CD14-positive monocyte (primary cell): Measurements from ENCODE around the gene TRIM61. TPM values are rescaled to one million over a fixed set of nuclear protein-coding genes. Genes with fewer than 3 reads are reported as not detected.

Experiments used
- DNase-seq, 3 donors: peaks; one replicate each; pipeline ENCODE4 v3.0.0-alpha.2; 2011 to 2022
- H2AFZ ChIP-seq: 2 replicates; pipeline ENCODE4 v1.6.0; 2012; ENCODE audit warnings: mild to moderate bottlenecking, low read depth, low read length, inconsistent platforms; ENCODE audit not compliant: insufficient read depth, poor library complexity, severe bottlenecking
- H3K27ac ChIP-seq, 2 donors: 1 replicate in 1 of 2; 2 replicates in 1 of 2; pipeline ENCODE4 v1.5.1; 2012 to 2013; ENCODE audit warnings: low read length in 2 of 2, control low read depth in 1 of 2, inconsistent platforms in 1 of 2, low read depth in 1 of 2, mild to moderate bottlenecking in 1 of 2
- H3K27me3 ChIP-seq, 2 donors: one replicate each; pipeline versions ENCODE4 v1.6.0 to v1.6.1; 2011 to 2013; ENCODE audit warnings: low read length in 2 of 2; ENCODE audit not compliant: control insufficient read depth in 2 of 2, insufficient read depth in 2 of 2
- H3K36me3 ChIP-seq, 2 donors: replicated peaks in 1 of 2; 1 replicate in 1 of 2; 2 replicates in 1 of 2; pipeline versions ENCODE4 v1.5.1 to v1.6.1; 2012 to 2013; ENCODE audit warnings: low read length in 2 of 2, control low read depth in 1 of 2, inconsistent platforms in 1 of 2, mild to moderate bottlenecking in 1 of 2; ENCODE audit not compliant: insufficient read depth in 2 of 2, control insufficient read depth in 1 of 2
- H3K4me1 ChIP-seq, 2 donors: 1 replicate in 1 of 2; 2 replicates in 1 of 2; pipeline versions ENCODE4 v1.5.1 to v1.6.1; 2012 to 2013; ENCODE audit warnings: low read length in 2 of 2, control low read depth in 1 of 2, inconsistent platforms in 1 of 2, mild to moderate bottlenecking in 1 of 2, moderate library complexity in 1 of 2; ENCODE audit not compliant: insufficient read depth in 2 of 2, control insufficient read depth in 1 of 2
- H3K4me2 ChIP-seq: replicated peaks from 2 replicates; pipeline ENCODE3; 2012; ENCODE audit warnings: low read length, moderate library complexity, mild to moderate bottlenecking; ENCODE audit not compliant: poor library complexity, severe bottlenecking; ENCODE audit errors: extremely low read depth
- H3K4me3 ChIP-seq, 3 experiments: fragments of 200-600 bp in 1 of 3; sonication (generic) in 1 of 3; replicated peaks in 1 of 3; 1 replicate in 2 of 3; 2 replicates in 1 of 3; pipeline ENCODE4 v1.5.1; 2011 to 2013; ENCODE audit warnings: low read length in 3 of 3, mild to moderate bottlenecking in 3 of 3, control low read depth in 2 of 3, low read depth in 2 of 3, inconsistent platforms in 1 of 3, moderate library complexity in 1 of 3
- H3K79me2 ChIP-seq: 2 replicates; pipeline ENCODE4 v1.6.0; 2012; ENCODE audit warnings: mild to moderate bottlenecking, control low read depth, inconsistent platforms, low read length, moderate library complexity; ENCODE audit not compliant: insufficient read depth
- H3K9ac ChIP-seq: 2 replicates; pipeline ENCODE4 v1.6.0; 2017; ENCODE audit warnings: low read length, mild to moderate bottlenecking; ENCODE audit not compliant: insufficient read depth, poor library complexity, severe bottlenecking
- H3K9me3 ChIP-seq, 2 donors: replicated peaks in 1 of 2; 1 replicate in 1 of 2; 2 replicates in 1 of 2; pipeline versions ENCODE4 v1.5.1 to v1.6.1; 2012 to 2013; ENCODE audit warnings: low read length in 2 of 2, control low read depth in 1 of 2; ENCODE audit not compliant: control insufficient read depth in 1 of 2, insufficient read depth in 1 of 2
- H4K20me1 ChIP-seq: 2 replicates; pipeline ENCODE4 v1.6.0; 2012; ENCODE audit warnings: mild to moderate bottlenecking, low read length, control low read depth, moderate library complexity; ENCODE audit not compliant: insufficient read depth
- H3K27ac Mint-ChIP-seq, 7 donors: one replicate each; pipeline ENCODE4 v1.8.0; 2020; ENCODE audit warnings: mild to moderate bottlenecking in 7 of 7, mixed read lengths in 7 of 7, moderate library complexity in 6 of 7, inconsistent platforms in 2 of 7
- H3K27me3 Mint-ChIP-seq, 3 donors: one replicate each; pipeline ENCODE4 v1.8.0; 2021 to 2022; ENCODE audit warnings: low read depth in 3 of 3, mild to moderate bottlenecking in 3 of 3, mixed read lengths in 3 of 3, moderate library complexity in 3 of 3, inconsistent platforms in 1 of 3
- H3K36me3 Mint-ChIP-seq, 2 donors: one replicate each; pipeline ENCODE4 v1.8.0; 2020; ENCODE audit warnings: mixed read lengths in 2 of 2, inconsistent platforms in 1 of 2, mild to moderate bottlenecking in 1 of 2
- H3K4me1 Mint-ChIP-seq: one replicate; pipeline ENCODE4 v1.8.0; 2020; ENCODE audit warnings: mild to moderate bottlenecking, mixed read lengths
- H3K4me3 Mint-ChIP-seq, 2 donors: one replicate each; pipeline ENCODE4 v1.8.0; 2020; ENCODE audit warnings: mild to moderate bottlenecking in 2 of 2, mixed read lengths in 2 of 2, moderate library complexity in 1 of 2
- H3K9me3 Mint-ChIP-seq, 7 donors: one replicate each; pipeline ENCODE4 v1.8.0; 2020 to 2022; ENCODE audit warnings: mixed read lengths in 7 of 7, mild to moderate bottlenecking in 6 of 7, moderate library complexity in 6 of 7, inconsistent platforms in 2 of 7
- CTCF ChIP-seq: fragments of 200-600 bp; IDR thresholded peaks from one replicate; pipeline ENCODE4 v1.8.0; 2022; ENCODE audit warnings: antibody characterized with exemption, mild to moderate bottlenecking
- WGBS: methylation state at CpG from one replicate; pipeline ENCODE4 v1.1.5; 2013; ENCODE audit warnings: missing lambda C conversion rate; ENCODE audit not compliant: insufficient coverage; 5-methylcytosine and 5-hydroxymethylcytosine counted together
- intact Hi-C, 2 donors: fragments of 100-400 bp; cut with micrococcal nuclease; formaldehyde crosslinking; loops; one replicate each; pipeline versions ENCODE4 v1.15.0 to v1.15.1; 2023
- polyA plus RNA-seq, 3 donors: library from polyadenylated mRNA; depleted of rRNA in 1 of 3; unstranded in 2 of 3; stranded (reverse) in 1 of 3; fragments of 300-500 nt in 2 of 3; fragments of >200 nt in 1 of 3; fragmentation: Illumina TruSeq in 2 of 3; gene quantifications; 1 replicate in 2 of 3; 2 replicates in 1 of 3; pipeline ENCODE4 v1.2.3, GENCODE V29; 2012 to 2021

The TRIM61 gene
- polyA plus RNA-seq, 3 donors, result 0.04 TPM; not detected in 2

DNA sequence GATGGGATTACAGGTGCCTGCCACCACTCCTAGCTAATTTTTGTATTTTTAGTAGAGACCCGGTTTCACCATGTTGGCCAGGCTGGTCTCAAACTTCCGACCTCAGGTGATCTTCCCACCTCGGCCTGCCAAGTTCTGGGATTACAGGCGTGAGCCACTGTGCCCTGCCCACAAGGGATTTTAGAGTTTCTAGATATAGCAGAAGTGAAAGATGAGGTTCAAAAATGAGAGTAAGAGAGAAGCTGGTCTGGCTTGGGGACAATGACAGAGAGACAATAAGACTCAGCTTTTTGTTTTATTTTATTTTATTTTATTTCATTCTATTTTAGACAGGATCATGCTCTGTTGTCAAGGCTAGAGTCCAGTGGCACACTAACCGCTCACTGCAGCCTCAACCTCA is 30.6 kb downstream of the TRIM61 start:
- no peak overlapping the region for H3K4me3 ChIP-seq
- H3K4me1 ChIP-seq, result no peaks in the 10 kb centered on the region
- H3K27me3 ChIP-seq, result peaks cover 2 to 5% of the 10 kb centered on the region in 2 donors
- intact Hi-C loops, result no loop called here
- H3K4me2 ChIP-seq, result no peak overlapping the region
- DNase-seq, result no peak
- H3K4me3 Mint-ChIP-seq, result no peak overlapping the region
- H3K27ac ChIP-seq, result no peak overlapping the region
- H4K20me1 ChIP-seq, result no peaks in the 10 kb centered on the region
- no peaks in the 10 kb centered on the region for H3K79me2 ChIP-seq
- H2AFZ ChIP-seq, result no peak overlapping the region
- H3K4me1 Mint-ChIP-seq, result no peaks in the 10 kb centered on the region
- WGBS, result 100% methylated on average over 3 of the region's 5 CpGs
- TF ChIP-seq CTCF, result no peak
- no peak overlapping the region for H3K9ac ChIP-seq
- H3K9me3 ChIP-seq, result peaks cover 0 to 2% of the 10 kb centered on the region in 2 donors
- peaks cover 4% of the 10 kb centered on the region in 3 donors for H3K27me3 Mint-ChIP-seq
- no peak overlapping the region for H3K27ac Mint-ChIP-seq
- peaks cover 0 to 8% (median 0%) of the 10 kb centered on the region in 7 donors for H3K9me3 Mint-ChIP-seq
- no peaks in the 10 kb centered on the region for H3K36me3 Mint-ChIP-seq
- H3K36me3 ChIP-seq, result no peaks in the 10 kb centered on the region

- no peak overlapping the region for H3K4me3 ChIP-seq
- H3K4me2 ChIP-seq, result no peak overlapping the region
- H3K4me1 Mint-ChIP-seq, result no peaks in the 10 kb centered on the region
- intact Hi-C loops, result no loop called here
- H3K27me3 ChIP-seq, result peaks cover 0 to 2% of the 10 kb centered on the region in 2 donors
- H3K9me3 Mint-ChIP-seq, result peaks cover 0 to 8% (median 1%) of the 10 kb centered on the region in 7 donors
- no peak overlapping the region for H2AFZ ChIP-seq
- H3K9me3 ChIP-seq, result peaks cover 0 to 2% of the 10 kb centered on the region in 2 donors
- no peak overlapping the region for H3K4me3 Mint-ChIP-seq
- no peak for TF ChIP-seq CTCF
- H4K20me1 ChIP-seq, result no peaks in the 10 kb centered on the region
- no peak overlapping the region for H3K27ac ChIP-seq
- H3K36me3 Mint-ChIP-seq, result no peaks in the 10 kb centered on the region
- no peak overlapping the region for H3K27ac Mint-ChIP-seq
- no peaks in the 10 kb centered on the region for H3K36me3 ChIP-seq
- no peaks in the 10 kb centered on the region for H3K4me1 ChIP-seq
- H3K79me2 ChIP-seq, result no peaks in the 10 kb centered on the region
- WGBS, result 64% methylated on average over 3 of the region's 5 CpGs
- DNase-seq, result no peak
- peaks cover 4 to 5% (median 4%) of the 10 kb centered on the region in 3 donors for H3K27me3 Mint-ChIP-seq
- no peak overlapping the region for H3K9ac ChIP-seq
Observed at GRCh38 chr4:164945146-164945545, 32.3 kb downstream of the TRIM61 start.
